HEK293T (cell line): ENCODE data around the gene DMGDH.

Source experiments
- CTCF ChIA-PET: fragments of 350-600 bp; formaldehyde crosslinking; extraction: SDS; loops from one replicate; lab custom pipeline; 2021; ENCODE audit warnings: antibody characterized with exemption, inconsistent platforms; lab: Yijun Ruan, JAX
- POLR2A ChIA-PET: fragments of 350-600 bp; formaldehyde crosslinking; extraction: SDS; loops from one replicate; lab custom pipeline; 2020; ENCODE audit warnings: antibody characterized with exemption, inconsistent platforms; lab: Yijun Ruan, JAX
- DNase-seq: peaks from one replicate; pipeline ENCODE4 v3.0.0; 2012; ENCODE audit warnings: mixed read lengths; ENCODE audit errors: extremely low spot score
- ARNT ChIP-seq: fragments of 450-650 bp; IDR thresholded peaks from 2 replicates; pipeline ENCODE4 v1.6.1; 2017; ENCODE audit warnings: mild to moderate bottlenecking
- BHLHE40 ChIP-seq: fragments of 450-650 bp; IDR thresholded peaks from 2 replicates; pipeline ENCODE4 v1.6.1; 2016; ENCODE audit warnings: mild to moderate bottlenecking, moderate library complexity, borderline replicate concordance
- CTBP1 ChIP-seq: fragments of 450-650 bp; IDR thresholded peaks from 2 replicates; pipeline ENCODE4 v1.6.1; 2016; ENCODE audit warnings: borderline replicate concordance
- ELF4 ChIP-seq: fragments of 450-650 bp; IDR thresholded peaks from 2 replicates; pipeline ENCODE4 v1.6.1; 2017; ENCODE audit warnings: antibody characterized with exemption
- FOXA1 ChIP-seq: fragments of 450-650 bp; IDR thresholded peaks from 2 replicates; pipeline ENCODE4 v1.6.1; 2016; ENCODE audit warnings: mild to moderate bottlenecking
- FOXK2 ChIP-seq: fragments of 450-650 bp; IDR thresholded peaks from 2 replicates; pipeline ENCODE4 v1.6.1; 2016; ENCODE audit warnings: mild to moderate bottlenecking
- FOXM1 ChIP-seq: fragments of 450-650 bp; IDR thresholded peaks from 2 replicates; pipeline ENCODE4 v1.6.1; 2017; ENCODE audit warnings: mild to moderate bottlenecking, borderline replicate concordance
- HDGF ChIP-seq: fragments of 450-650 bp; IDR thresholded peaks from 2 replicates; pipeline ENCODE4 v1.6.1; 2017; ENCODE audit warnings: antibody characterized with exemption, borderline replicate concordance
- L3MBTL2 ChIP-seq: fragments of 450-650 bp; conservative IDR thresholded peaks from 2 replicates; pipeline ENCODE4 v1.6.1; 2016; ENCODE audit warnings: mild to moderate bottlenecking
- LEF1 ChIP-seq: fragments of 450-650 bp; IDR thresholded peaks from 2 replicates; pipeline ENCODE4 v1.6.1; 2017; ENCODE audit warnings: mild to moderate bottlenecking, borderline replicate concordance
- NFRKB ChIP-seq: fragments of 450-650 bp; IDR thresholded peaks from 2 replicates; pipeline ENCODE4 v1.6.1; 2016; ENCODE audit warnings: mild to moderate bottlenecking, moderate library complexity
- SP1 ChIP-seq: fragments of 450-650 bp; IDR thresholded peaks from 2 replicates; pipeline ENCODE4 v1.6.1; 2017
- SUZ12 ChIP-seq: fragments of 450-650 bp; IDR thresholded peaks from 2 replicates; pipeline ENCODE4 v1.6.1; 2016; ENCODE audit warnings: mild to moderate bottlenecking
- TARDBP ChIP-seq: fragments of 450-650 bp; IDR thresholded peaks from 2 replicates; pipeline ENCODE4 v1.6.1; 2016
- ZNF384 ChIP-seq: fragments of 450-650 bp; IDR thresholded peaks from 2 replicates; pipeline ENCODE4 v1.6.1; 2016
- TF ChIP-seq, protein P1 (sequence below): fragments of 450-650 bp; IDR thresholded peaks from 2 replicates; pipeline ENCODE4 v1.6.1; 2016

Gene DMGDH

DNA sequence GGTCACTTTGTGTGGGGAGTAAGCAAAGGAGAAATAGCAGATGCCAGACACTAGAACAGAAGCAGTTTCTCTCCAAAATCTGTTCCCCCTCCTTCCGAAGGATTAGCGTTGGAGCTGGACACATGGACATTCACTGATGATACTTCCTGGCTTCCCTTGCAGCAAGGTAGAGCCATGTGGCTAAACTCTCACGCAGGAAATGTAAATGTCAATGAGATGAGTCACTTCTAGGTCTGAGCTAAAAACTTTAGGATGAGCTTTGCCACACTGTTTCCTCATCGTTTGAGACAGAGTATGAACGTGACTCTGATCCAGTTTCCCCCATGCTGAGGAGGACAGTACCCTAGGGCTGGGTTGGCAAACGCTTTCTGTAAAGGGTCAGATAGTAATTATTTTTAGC lies 5.2 kb upstream of the DMGDH start:
- TF ChIP-seq HDGF (no peak), FOXK2 (no peak), CTBP1 (no peak), ZNF384 (no peak)
- CTCF ChIA-PET: interaction anchor here (0.7 kb wide), 1 partner anchor 870 kb away, joined by 3 read pairs; no protein-coding TSS in a partner anchor
- no peak for DNase-seq
- POLR2A ChIA-PET: no interaction called here

DNA sequence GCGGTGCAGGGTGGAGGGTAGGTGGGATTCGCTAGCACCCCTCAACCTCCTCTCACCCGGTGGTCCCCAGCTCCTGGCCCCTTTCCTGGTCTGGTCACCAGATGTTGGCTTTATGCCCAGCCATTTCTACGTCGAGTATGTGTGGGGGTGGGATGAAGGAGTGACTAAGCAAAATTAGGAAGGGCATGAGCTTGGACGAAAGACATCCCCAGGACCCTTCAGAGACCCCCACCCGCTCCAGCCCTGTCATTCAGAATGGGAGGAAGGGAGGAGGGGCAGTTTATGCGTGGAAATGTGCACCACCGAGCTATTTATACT lies 835 bp upstream of the DMGDH start:
- ChIA-PET CTCF (no interaction called here), POLR2A (no interaction called here)
- no peak for DNase-seq
- no peak for TF ChIP-seq ARNT
- no peak for TF ChIP-seq ZNF384
- TF ChIP-seq NFRKB: no peak
- TF ChIP-seq FOXM1: no peak
- TF ChIP-seq SP1: no peak
- no peak for TF ChIP-seq FOXK2

DNA sequence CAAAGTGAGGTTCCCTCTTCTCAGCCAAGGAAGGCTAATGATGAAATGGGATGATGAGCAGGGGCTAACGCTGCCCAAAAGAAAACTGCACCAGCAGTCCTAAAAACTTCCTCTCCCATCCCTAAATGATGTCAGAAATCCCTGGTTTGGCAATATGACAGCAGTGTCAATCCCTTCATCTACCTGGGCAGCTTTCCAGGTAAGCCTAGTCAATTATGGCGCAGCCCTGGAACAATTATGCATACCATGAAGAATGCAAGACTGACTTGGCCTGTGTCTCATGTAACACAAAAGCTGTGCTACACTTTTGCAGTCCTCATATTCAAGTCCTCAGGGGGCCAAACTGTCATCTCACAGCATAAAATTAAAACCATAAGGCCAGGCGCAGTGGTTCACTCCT lies 7.0 kb downstream of the DMGDH start:
- DNase-seq: no peak
- ChIA-PET POLR2A (no interaction called here), CTCF (interaction anchor here (0.6 to 1.4 kb wide), 2 partner anchors 37 to 99 kb away, joined by 3 to 6 read pairs; no protein-coding TSS in a partner anchor)
- TF ChIP-seq NFRKB: no peak
- TF ChIP-seq FOXM1: no peak
- no peak for TF ChIP-seq SUZ12
- no peak for TF ChIP-seq ELF4
- TF ChIP-seq ZNF384: no peak
- no peak for TF ChIP-seq HDGF
- no peak for TF ChIP-seq CTBP1
- no peak for TF ChIP-seq SP1
- TF ChIP-seq, protein P1, sequence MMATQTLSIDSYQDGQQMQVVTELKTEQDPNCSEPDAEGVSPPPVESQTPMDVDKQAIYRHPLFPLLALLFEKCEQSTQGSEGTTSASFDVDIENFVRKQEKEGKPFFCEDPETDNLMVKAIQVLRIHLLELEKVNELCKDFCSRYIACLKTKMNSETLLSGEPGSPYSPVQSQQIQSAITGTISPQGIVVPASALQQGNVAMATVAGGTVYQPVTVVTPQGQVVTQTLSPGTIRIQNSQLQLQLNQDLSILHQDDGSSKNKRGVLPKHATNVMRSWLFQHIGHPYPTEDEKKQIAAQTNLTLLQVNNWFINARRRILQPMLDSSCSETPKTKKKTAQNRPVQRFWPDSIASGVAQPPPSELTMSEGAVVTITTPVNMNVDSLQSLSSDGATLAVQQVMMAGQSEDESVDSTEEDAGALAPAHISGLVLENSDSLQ: no peak
- no peak for TF ChIP-seq LEF1
- TF ChIP-seq TARDBP: no peak
- TF ChIP-seq BHLHE40: no peak
- TF ChIP-seq ARNT: no peak
- no peak for TF ChIP-seq L3MBTL2

DNA sequence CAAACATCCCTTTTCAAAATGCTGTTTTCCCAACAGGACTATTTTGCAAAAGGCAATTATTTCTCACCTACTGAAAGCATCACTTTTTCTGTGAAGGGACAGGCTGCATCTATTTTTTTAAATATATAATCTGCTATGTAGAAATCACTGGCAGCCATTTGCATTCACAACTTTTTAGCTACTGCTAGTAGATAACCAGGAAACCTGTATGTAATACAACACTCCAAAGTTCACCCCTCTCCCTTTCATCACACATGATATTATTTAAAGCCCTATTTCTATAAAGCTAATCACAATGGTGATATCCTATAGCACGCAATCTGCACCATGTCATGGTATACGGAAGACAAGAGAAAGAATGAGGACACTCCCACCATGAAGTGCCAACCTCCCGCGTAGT lies 9.8 kb downstream of the DMGDH start:
- ChIA-PET CTCF (interaction anchor here (0.9 kb wide), 1 partner anchor 73 kb away, joined by 3 read pairs; no protein-coding TSS in a partner anchor), POLR2A (no interaction called here)
- TF ChIP-seq FOXM1 (no peak), SP1 (no peak), BHLHE40 (no peak), L3MBTL2 (no peak), NFRKB (no peak), TARDBP (no peak)
- no peak for DNase-seq

DNA sequence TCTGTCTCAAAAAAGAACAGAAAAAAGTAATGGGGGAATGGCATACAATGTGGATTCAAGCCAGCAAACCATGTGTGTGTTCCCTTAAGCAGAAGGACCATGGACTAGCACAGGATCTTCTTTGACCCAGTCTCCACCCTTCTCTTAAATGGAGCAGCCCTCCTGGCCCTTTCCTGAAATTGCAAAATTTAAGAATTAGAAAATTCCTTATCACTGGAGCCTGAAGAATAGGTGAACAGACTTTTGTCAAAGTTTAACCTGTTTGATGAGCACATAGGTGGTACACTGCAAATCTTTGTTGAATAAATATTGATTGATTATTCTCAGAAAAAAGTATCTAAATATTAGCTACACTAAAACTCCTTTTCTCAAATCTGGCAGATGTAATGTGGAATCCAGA lies 12.6 kb downstream of the DMGDH start:
- CTCF ChIA-PET: no interaction called here
- POLR2A ChIA-PET: no interaction called here
- TF ChIP-seq SUZ12 (no peak), HDGF (no peak), L3MBTL2 (no peak), NFRKB (no peak), CTBP1 (no peak), ZNF384 (no peak), FOXM1 (no peak), LEF1 (no peak), FOXK2 (no peak), SP1 (no peak), ARNT (no peak), BHLHE40 (no peak)
- TF ChIP-seq, protein P1: no peak
- DNase-seq: no peak

DNA sequence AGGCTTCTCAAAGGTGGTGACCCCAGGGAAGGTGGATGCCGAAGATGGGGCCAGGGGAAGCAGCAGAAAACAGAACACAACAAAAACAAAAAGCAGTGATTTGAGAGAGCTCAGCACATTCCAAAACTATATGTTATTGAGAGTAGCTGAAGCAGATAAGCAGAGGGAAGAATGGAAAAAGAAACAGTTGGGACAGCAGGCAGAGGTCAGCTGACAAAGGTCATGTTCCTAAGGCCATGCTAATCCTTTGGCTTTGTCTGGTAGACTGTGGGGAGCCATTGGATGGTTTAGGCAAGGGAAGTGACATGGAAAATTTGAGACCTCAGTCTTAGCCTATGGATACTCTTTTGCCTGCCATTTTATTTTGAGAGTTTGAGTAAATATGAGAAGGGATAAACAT lies 14.5 kb downstream of the DMGDH start:
- CTCF ChIA-PET: no interaction called here
- POLR2A ChIA-PET: no interaction called here
- DNase-seq: no peak
- TF ChIP-seq FOXK2: no peak

DNA sequence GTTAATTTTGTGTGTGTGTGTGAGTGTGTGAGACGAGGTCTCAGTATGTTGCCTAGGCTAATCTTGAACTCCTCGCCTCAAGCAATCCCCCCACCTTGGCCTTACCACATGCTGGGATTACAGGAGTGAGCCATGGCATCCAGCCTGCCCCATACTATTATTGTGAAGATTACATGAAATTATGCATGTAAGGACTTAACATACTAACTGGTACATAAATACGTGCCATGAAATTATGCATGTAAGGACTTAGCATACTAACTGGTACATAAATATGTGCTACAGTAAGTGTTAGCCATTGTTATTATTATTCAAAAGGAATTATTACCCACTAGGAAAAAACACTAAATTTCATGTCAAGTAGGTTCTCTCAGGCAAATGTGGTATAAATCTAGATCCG lies 16.2 kb downstream of the DMGDH start:
- TF ChIP-seq BHLHE40 (no peak), NFRKB (no peak), LEF1 (no peak), SUZ12 (no peak), FOXA1 (no peak), TARDBP (no peak), ARNT (no peak), L3MBTL2 (no peak), ZNF384 (no peak), FOXM1 (no peak), CTBP1 (no peak), HDGF (no peak)
- TF ChIP-seq, protein P1: no peak
- POLR2A ChIA-PET: no interaction called here
- CTCF ChIA-PET: no interaction called here
- DNase-seq: no peak
